ENCODE results near the gene LPCAT3. TPM values are rescaled to one million over a fixed set of nuclear protein-coding genes. Genes with fewer than 3 reads are reported as not detected.

LPCAT3 gene
- total RNA-seq, 2 experiments from 2014 or later = 26.1 TPM

- CTCF ChIA-PET = interaction anchor here (0.9 to 13.2 kb wide), 9 partner anchors 9 to 152 kb away, joined by 3 to 337 read pairs (median 4); partner anchors contain the start of genes C12orf57, CDCA3, PTPN6 and RNU7-1
These were observed 57.5 kb downstream of the LPCAT3 start for GRCh38 chr12:6960593-6961277.

GRCh38 chr12:6959805-6960592 lies 58.3 kb downstream of the LPCAT3 start:
- POLR2A ChIA-PET = interaction anchor here (1.0 to 13.5 kb wide), 8 partner anchors 9 to 91 kb away, joined by 3 to 353 read pairs (median 7); partner anchors contain the start of genes C12orf57, LPCAT3, PTPN6 and RNU7-1

More at GRCh38 chr12:6960593-6961277, 57.5 kb downstream of the LPCAT3 start:
- POLR2A ChIA-PET = interaction anchor here (1.0 to 13.5 kb wide), 6 partner anchors 13 to 89 kb away, joined by 3 to 353 read pairs (median 7); partner anchors contain the start of genes C12orf57, LPCAT3, PTPN6 and RNU7-1

GRCh38 chr12:6959058-6959804 lies 59.0 kb downstream of the LPCAT3 start:
- ChIA-PET POLR2A (interaction anchor here (1.0 to 13.5 kb wide), 5 partner anchors 10 to 90 kb away, joined by 3 to 353 read pairs (median 7); partner anchors contain the start of genes C12orf57, PTPN6 and RNU7-1), CTCF (interaction anchor here (0.9 to 13.2 kb wide), 5 partner anchors 10 to 68 kb away, joined by 4 to 337 read pairs (median 8); partner anchors contain the start of genes C12orf57, PTPN6 and RNU7-1)

More at GRCh38 chr12:6959805-6960592, 58.3 kb downstream of the LPCAT3 start:
- CTCF ChIA-PET = interaction anchor here (0.9 to 13.2 kb wide), 6 partner anchors 9 to 153 kb away, joined by 3 to 337 read pairs (median 6); partner anchors contain the start of genes C12orf57, CDCA3, PTPN6 and RNU7-1

GRCh38 chr12:6958609-6959057 lies 59.6 kb downstream of the LPCAT3 start:
- CTCF ChIA-PET = interaction anchor here (0.9 to 13.2 kb wide), 5 partner anchors 10 to 67 kb away, joined by 4 to 337 read pairs (median 8); partner anchors contain the start of genes C12orf57, PTPN6 and RNU7-1
- POLR2A ChIA-PET = interaction anchor here (1.0 to 13.5 kb wide), 5 partner anchors 10 to 89 kb away, joined by 3 to 353 read pairs (median 7); partner anchors contain the start of genes C12orf57, PTPN6 and RNU7-1

GRCh38 chr12:6957741-6958608 lies 60.3 kb downstream of the LPCAT3 start:
- ChIA-PET CTCF (interaction anchor here (1.5 to 13.2 kb wide), 4 partner anchors 10 to 32 kb away, joined by 4 to 337 read pairs (median 30); partner anchors contain the start of genes C12orf57, PTPN6 and RNU7-1), POLR2A (interaction anchor here (1.4 to 13.5 kb wide), 2 partner anchors 11 to 18 kb away, joined by 4 to 353 read pairs; partner anchors contain the start of genes C12orf57, PTPN6 and RNU7-1)

- POLR2A ChIA-PET = interaction anchor here (13.5 kb wide), 1 partner anchor 10 kb away, joined by 353 read pairs; the partner anchor contains the start of genes C12orf57, PTPN6 and RNU7-1
These were observed 61.0 kb downstream of the LPCAT3 start for GRCh38 chr12:6957151-6957701.

GRCh38 chr12:6956021-6956727 lies 62.1 kb downstream of the LPCAT3 start:
- ChIA-PET POLR2A (interaction anchor here (13.5 kb wide), 1 partner anchor 9 kb away, joined by 353 read pairs; the partner anchor contains the start of genes C12orf57, PTPN6 and RNU7-1), CTCF (interaction anchor here (0.7 to 13.2 kb wide), 4 partner anchors 8 to 18 kb away, joined by 3 to 337 read pairs (median 4); partner anchors contain the start of genes C12orf57, PTPN6 and RNU7-1)

More at GRCh38 chr12:6957151-6957701, 61.0 kb downstream of the LPCAT3 start:
- CTCF ChIA-PET = interaction anchor here (1.4 to 13.2 kb wide), 3 partner anchors 10 to 19 kb away, joined by 6 to 337 read pairs (median 52); partner anchors contain the start of genes C12orf57, PTPN6 and RNU7-1

GRCh38 chr12:6955108-6956020 lies 62.9 kb downstream of the LPCAT3 start:
- ChIA-PET CTCF (interaction anchor here (0.7 to 13.2 kb wide), 5 partner anchors 8 to 18 kb away, joined by 3 to 337 read pairs (median 6); partner anchors contain the start of genes C12orf57, PTPN6 and RNU7-1), POLR2A (interaction anchor here (1.0 to 13.5 kb wide), 2 partner anchors 8 to 9 kb away, joined by 5 to 353 read pairs; partner anchors contain the start of genes C12orf57, PTPN6 and RNU7-1)

- ChIA-PET POLR2A (interaction anchor here (1.0 to 13.5 kb wide), 3 partner anchors 7 to 16 kb away, joined by 4 to 353 read pairs (median 5); partner anchors contain the start of genes C12orf57, PTPN6 and RNU7-1), CTCF (interaction anchor here (1.9 to 13.2 kb wide), 2 partner anchors 7 to 10 kb away, joined by 9 to 337 read pairs; partner anchors contain the start of genes C12orf57, PTPN6 and RNU7-1)
These were observed 63.8 kb downstream of the LPCAT3 start for GRCh38 chr12:6954316-6955107.

GRCh38 chr12:6953442-6954315 lies 64.6 kb downstream of the LPCAT3 start:
- ChIA-PET POLR2A (interaction anchor here (1.0 to 13.5 kb wide), 6 partner anchors 6 to 16 kb away, joined by 4 to 353 read pairs (median 17); partner anchors contain the start of genes C12orf57, PTPN6 and RNU7-1), CTCF (interaction anchor here (1.6 to 13.2 kb wide), 4 partner anchors 6 to 11 kb away, joined by 9 to 337 read pairs (median 174); partner anchors contain the start of genes C12orf57, PTPN6 and RNU7-1)

GRCh38 chr12:6952863-6953441 lies 65.3 kb downstream of the LPCAT3 start:
- POLR2A ChIA-PET = interaction anchor here (1.5 to 12.5 kb wide), 4 partner anchors 7 to 16 kb away, joined by 5 to 353 read pairs (median 17); partner anchors contain the start of genes C12orf57 and RNU7-1
- CTCF ChIA-PET = interaction anchor here (1.6 to 11.8 kb wide), 3 partner anchors 8 to 16 kb away, joined by 10 to 337 read pairs (median 11); partner anchors contain the start of genes C12orf57 and RNU7-1

All from activated CD8-positive, alpha-beta memory T cell treated with anti-CD3 and anti-CD28 coated beads for 36 hours (primary cell).